Hepatocyte (in vitro differentiated cells): Measurements from ENCODE around the gene GLI3.

Experiments
- EZH2 ChIP-seq: fragments of 200-600 bp; sonication (generic); IDR thresholded peaks from 2 replicates; pipeline ENCODE4 v1.6.1; 2016; ENCODE audit warnings: antibody characterized with exemption, mild to moderate bottlenecking, borderline replicate concordance
- EZH2phosphoT487 ChIP-seq: fragments of 200-600 bp; sonication (generic); IDR thresholded peaks from one replicate; pipeline ENCODE4 v1.6.1; 2018; ENCODE audit warnings: antibody characterized with exemption, mild to moderate bottlenecking, low read depth, moderate library complexity; ENCODE audit not compliant: unreplicated experiment, severe bottlenecking
- TF ChIP-seq, protein P1 (sequence below): fragments of 200-600 bp; sonication (generic); IDR thresholded peaks from 2 replicates; pipeline ENCODE4 v1.5.1; 2016; ENCODE audit warnings: antibody characterized with exemption, mild to moderate bottlenecking; ENCODE audit not compliant: poor library complexity

DNA sequence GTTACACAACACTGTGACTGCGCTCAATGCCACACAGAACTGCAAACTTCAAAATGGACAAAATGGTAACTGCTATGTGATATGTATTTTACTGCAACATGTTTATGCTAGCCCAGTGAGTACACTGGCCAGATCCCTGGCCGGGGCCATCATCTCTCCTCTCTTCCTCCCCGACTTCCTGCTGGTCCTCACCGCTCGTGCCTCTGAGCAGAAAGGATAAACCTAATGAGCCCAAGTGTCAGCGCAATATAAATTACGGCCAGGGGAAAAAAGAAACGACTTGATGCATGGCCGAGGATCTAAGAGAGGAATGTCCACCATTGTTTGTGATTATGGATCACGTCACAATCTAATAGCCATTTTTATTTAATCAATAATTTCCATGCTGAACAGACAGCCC, 225.2 kb downstream of the GLI3 start:
- TF ChIP-seq EZH2phosphoT487 (no peak), EZH2 (no peak)
- TF ChIP-seq, protein P1, sequence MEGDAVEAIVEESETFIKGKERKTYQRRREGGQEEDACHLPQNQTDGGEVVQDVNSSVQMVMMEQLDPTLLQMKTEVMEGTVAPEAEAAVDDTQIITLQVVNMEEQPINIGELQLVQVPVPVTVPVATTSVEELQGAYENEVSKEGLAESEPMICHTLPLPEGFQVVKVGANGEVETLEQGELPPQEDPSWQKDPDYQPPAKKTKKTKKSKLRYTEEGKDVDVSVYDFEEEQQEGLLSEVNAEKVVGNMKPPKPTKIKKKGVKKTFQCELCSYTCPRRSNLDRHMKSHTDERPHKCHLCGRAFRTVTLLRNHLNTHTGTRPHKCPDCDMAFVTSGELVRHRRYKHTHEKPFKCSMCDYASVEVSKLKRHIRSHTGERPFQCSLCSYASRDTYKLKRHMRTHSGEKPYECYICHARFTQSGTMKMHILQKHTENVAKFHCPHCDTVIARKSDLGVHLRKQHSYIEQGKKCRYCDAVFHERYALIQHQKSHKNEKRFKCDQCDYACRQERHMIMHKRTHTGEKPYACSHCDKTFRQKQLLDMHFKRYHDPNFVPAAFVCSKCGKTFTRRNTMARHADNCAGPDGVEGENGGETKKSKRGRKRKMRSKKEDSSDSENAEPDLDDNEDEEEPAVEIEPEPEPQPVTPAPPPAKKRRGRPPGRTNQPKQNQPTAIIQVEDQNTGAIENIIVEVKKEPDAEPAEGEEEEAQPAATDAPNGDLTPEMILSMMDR = no peak
